ENCODE results near the gene PCMT1.
"Not testable (repeated sequence)": the region's sequence is repeated elsewhere in the genome, so short reads cannot be mapped to it uniquely, and the experiment has no call there.

The PCMT1 gene

GRCh38 chr6:149823013-149823412 is 73.5 kb downstream of the PCMT1 start:
- DNase-seq: no peak

- DNase-seq: no peak
Observed at GRCh38 chr6:149825292-149825691, 75.8 kb downstream of the PCMT1 start.

- DNase-seq: no peak
Observed at GRCh38 chr6:149830731-149831307, 81.3 kb downstream of the PCMT1 start.

GRCh38 chr6:149831308-149831820 is 81.8 kb downstream of the PCMT1 start:
- DNase-seq: no peak

- DNase-seq: no peak
Observed at GRCh38 chr6:149833651-149834050, 84.1 kb downstream of the PCMT1 start.

- peak; percentile 70 for DNase-seq
Observed at GRCh38 chr6:149834513-149835481, 85.3 kb downstream of the PCMT1 start.

GRCh38 chr6:149840345-149841075 is 91.0 kb downstream of the PCMT1 start:
- DNase-seq: peak; percentile 63

GRCh38 chr6:149842331-149842730 is 92.8 kb downstream of the PCMT1 start:
- no peak for DNase-seq

- DNase-seq: peak; percentile 38
Observed at GRCh38 chr6:149843051-149843633, 93.6 kb downstream of the PCMT1 start.

GRCh38 chr6:149844036-149844435 is 94.5 kb downstream of the PCMT1 start:
- peak; percentile 56 for DNase-seq

- no peak for DNase-seq
Observed at GRCh38 chr6:149844480-149844879, 94.9 kb downstream of the PCMT1 start.

GRCh38 chr6:149845549-149845948 is 96.0 kb downstream of the PCMT1 start:
- no peak for DNase-seq

- peak; percentile 86 for DNase-seq
Observed at GRCh38 chr6:149846321-149846720, 96.8 kb downstream of the PCMT1 start.

- DNase-seq: no peak
Observed at GRCh38 chr6:149847939-149848267, 98.4 kb downstream of the PCMT1 start.

- not testable (repeated sequence) for DNase-seq
Observed at GRCh38 chr6:149848343-149848742, 98.8 kb downstream of the PCMT1 start.

GRCh38 chr6:149851461-149852110 is 102.0 kb downstream of the PCMT1 start:
- peak; percentile 45 for DNase-seq

- DNase-seq: peak; percentile 75
Observed at GRCh38 chr6:149852180-149852579, 102.6 kb downstream of the PCMT1 start.

- no peak for DNase-seq
Observed at GRCh38 chr6:149852881-149853280, 103.3 kb downstream of the PCMT1 start.

- DNase-seq: not testable (repeated sequence)
Observed at GRCh38 chr6:149854017-149854416, 104.5 kb downstream of the PCMT1 start.

- peak; percentile 77 for DNase-seq
Observed at GRCh38 chr6:149854532-149854931, 105.0 kb downstream of the PCMT1 start.

- DNase-seq: peak; percentile 92
Observed at GRCh38 chr6:149855040-149855654, 105.6 kb downstream of the PCMT1 start.

- DNase-seq: no peak
Observed at GRCh38 chr6:149855741-149856140, 106.2 kb downstream of the PCMT1 start.

Data from NCI-H226 (cell line).